OCI-LY7 (cell line): ENCODE data around the gene MAP7D1. TPM values are rescaled to one million over a fixed set of nuclear protein-coding genes. Genes with fewer than 3 reads are reported as not detected.
A peak's percentile ranks its signal among the peaks of the same experiment; 100 is the strongest.

Experiments used
- BruUV-seq: library from RNA; stranded (reverse); fragments of 400-500 nt; replicated peaks from 2 replicates; lab custom pipeline; 2021; lab: Mats Ljungman, UMichigan
- CTCF ChIA-PET: fragments of 300-600 bp; sonication (Branson Sonifier 250); formaldehyde crosslinking; loops from one replicate; lab custom pipeline; 2022; ENCODE audit warnings: antibody characterized with exemption; ENCODE audit not compliant: unreplicated experiment; lab: Charles Lee
- POLR2A ChIA-PET: fragments of 300-600 bp; sonication (Branson Sonifier 250); formaldehyde crosslinking; loops from one replicate; lab custom pipeline; 2022; ENCODE audit warnings: antibody characterized with exemption; lab: Charles Lee
- DNase-seq: peaks from one replicate; pipeline ENCODE4 v3.0.0-alpha.2; 2015; ENCODE audit warnings: low spot score
- H2AFZ ChIP-seq: fragments of 200-600 bp; sonication (generic), shearing (Covaris generic); 2 replicates; pipeline ENCODE4 v1.6.1; 2014; ENCODE audit warnings: mild to moderate bottlenecking, antibody characterized with exemption, low read length, moderate library complexity
- H3K27ac ChIP-seq: fragments of 200-600 bp; sonication (generic); 2 replicates; pipeline ENCODE4 v1.5.1; 2014; ENCODE audit warnings: mixed run types, low read depth, mild to moderate bottlenecking, moderate library complexity, low read length, inconsistent platforms; ENCODE audit not compliant: poor library complexity, severe bottlenecking
- H3K36me3 ChIP-seq: fragments of 200-600 bp; sonication (generic); 2 replicates; pipeline ENCODE4 v1.6.1; 2014; ENCODE audit warnings: mild to moderate bottlenecking, antibody characterized with exemption, low read length, moderate library complexity, mixed read lengths; ENCODE audit not compliant: insufficient read depth
- H3K4me1 ChIP-seq: fragments of 200-600 bp; sonication (generic); 2 replicates; pipeline ENCODE4 v1.5.1; 2014; ENCODE audit warnings: mild to moderate bottlenecking, low read length; ENCODE audit not compliant: insufficient read depth, poor library complexity, severe bottlenecking
- H3K4me2 ChIP-seq: fragments of 200-600 bp; sonication (generic); 2 replicates; pipeline ENCODE4 v1.6.1; 2014; ENCODE audit warnings: mild to moderate bottlenecking, low read length
- H3K4me3 ChIP-seq: fragments of 200-600 bp; sonication (generic); 2 replicates; pipeline ENCODE4 v1.5.1; 2014; ENCODE audit warnings: mild to moderate bottlenecking, low read depth, low read length; ENCODE audit not compliant: poor library complexity, severe bottlenecking
- H3K79me2 ChIP-seq: fragments of 200-600 bp; sonication (generic); 2 replicates; pipeline ENCODE4 v1.6.1; 2016; ENCODE audit warnings: low read depth, mild to moderate bottlenecking, low read length, moderate library complexity, mixed read lengths; ENCODE audit not compliant: insufficient read depth
- H3K9me2 ChIP-seq: fragments of 200-600 bp; sonication (generic); 2 replicates; pipeline ENCODE4 v1.6.1; 2016; ENCODE audit warnings: mild to moderate bottlenecking, low read length, mixed read lengths; ENCODE audit not compliant: insufficient read depth
- H3K9me3 ChIP-seq: fragments of 200-600 bp; sonication (generic); 2 replicates; pipeline ENCODE4 v1.6.1; 2014; ENCODE audit warnings: mild to moderate bottlenecking, mixed run types, low read length, mixed read lengths
- H4K20me1 ChIP-seq: fragments of 200-600 bp; sonication (generic); 2 replicates; pipeline ENCODE4 v1.6.1; 2014; ENCODE audit warnings: mild to moderate bottlenecking, antibody characterized with exemption, low read length, moderate library complexity, mixed read lengths; ENCODE audit not compliant: insufficient read depth
- EZH2phosphoT487 ChIP-seq: fragments of 200-600 bp; sonication (generic); IDR thresholded peaks from 2 replicates; pipeline ENCODE4 v1.6.1; 2018; ENCODE audit warnings: low read depth, borderline replicate concordance, mild to moderate bottlenecking, mixed run types, antibody characterized with exemption, low read length, moderate library complexity, mixed read lengths
- intact Hi-C: fragments of 100-400 bp; cut with micrococcal nuclease; formaldehyde crosslinking; loops from one replicate; pipeline ENCODE4 v1.10.0; 2022; ENCODE audit not compliant: unreplicated experiment
- total RNA-seq, 2 experiments: library from RNA; depleted of rRNA in 1 of 2; stranded (reverse); fragments of >200 nt in 1 of 2; shearing (Covaris generic) in 1 of 2; gene quantifications; 2 replicates each; pipeline ENCODE4 v1.2.3, GENCODE V29; 2014 to 2022
- TF ChIP-seq, protein P1 (sequence below): fragments of 200-600 bp; sonication (generic); conservative IDR thresholded peaks from 2 replicates; pipeline ENCODE4 v1.5.1; 2014; ENCODE audit warnings: mild to moderate bottlenecking, antibody characterized with exemption, low read length, moderate library complexity, mixed read lengths

MAP7D1 gene
- total RNA-seq, 2 experiments from 2014 or later: 61.2 to 101 TPM

DNA sequence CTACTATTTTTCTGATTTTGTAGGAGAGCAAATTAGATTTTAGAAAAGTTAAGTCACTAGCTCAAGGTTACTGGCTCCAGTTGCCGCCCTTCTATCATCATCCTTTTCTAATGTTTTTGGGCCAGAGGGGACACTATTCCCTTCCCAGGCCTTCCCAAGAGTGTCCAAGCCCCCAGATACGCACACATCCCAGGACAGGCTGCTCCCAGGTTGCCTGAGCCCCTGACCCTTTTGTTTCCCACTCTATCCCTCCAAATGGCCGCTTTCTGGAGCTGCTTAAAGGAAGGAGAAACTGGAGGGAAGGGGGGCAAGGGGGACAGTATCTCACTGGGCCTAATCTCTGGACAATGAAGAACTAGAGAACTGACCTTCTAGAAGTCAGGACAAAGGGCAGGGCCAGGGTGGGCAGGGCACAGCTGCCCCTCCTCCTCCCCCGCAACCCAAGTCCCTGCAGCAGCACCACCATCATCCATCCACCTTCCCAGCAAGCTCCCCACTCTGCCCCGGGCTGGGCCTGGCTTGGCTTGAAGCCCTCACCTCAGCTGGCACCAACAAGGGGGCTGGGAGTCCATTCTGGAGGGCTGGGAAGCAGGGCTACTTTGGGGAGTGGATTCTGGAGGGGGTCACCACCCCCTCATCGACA is 1.1 kb upstream of the MAP7D1 start:
- Histone ChIP-seq H3K4me3 (peak overlapping the region; percentile 97), H3K4me2 (peak overlapping the region; percentile 87), H3K4me1 (peaks cover 72% of the 10 kb centered on the region), H3K9me3 (no peaks in the 10 kb centered on the region), H3K27ac (peak overlapping the region; percentile 61), H3K79me2 (peaks cover 39% of the 10 kb centered on the region), H3K36me3 (peaks cover 6% of the 10 kb centered on the region; the same call in 1 of the 2 replicates), H2AFZ (peak overlapping the region; percentile 28; the same call in 1 of the 2 replicates), H4K20me1 (peaks cover 12% of the 10 kb centered on the region; the same call in 1 of the 2 replicates), H3K9me2 (no peaks in the 10 kb centered on the region)
- TF ChIP-seq, protein P1, sequence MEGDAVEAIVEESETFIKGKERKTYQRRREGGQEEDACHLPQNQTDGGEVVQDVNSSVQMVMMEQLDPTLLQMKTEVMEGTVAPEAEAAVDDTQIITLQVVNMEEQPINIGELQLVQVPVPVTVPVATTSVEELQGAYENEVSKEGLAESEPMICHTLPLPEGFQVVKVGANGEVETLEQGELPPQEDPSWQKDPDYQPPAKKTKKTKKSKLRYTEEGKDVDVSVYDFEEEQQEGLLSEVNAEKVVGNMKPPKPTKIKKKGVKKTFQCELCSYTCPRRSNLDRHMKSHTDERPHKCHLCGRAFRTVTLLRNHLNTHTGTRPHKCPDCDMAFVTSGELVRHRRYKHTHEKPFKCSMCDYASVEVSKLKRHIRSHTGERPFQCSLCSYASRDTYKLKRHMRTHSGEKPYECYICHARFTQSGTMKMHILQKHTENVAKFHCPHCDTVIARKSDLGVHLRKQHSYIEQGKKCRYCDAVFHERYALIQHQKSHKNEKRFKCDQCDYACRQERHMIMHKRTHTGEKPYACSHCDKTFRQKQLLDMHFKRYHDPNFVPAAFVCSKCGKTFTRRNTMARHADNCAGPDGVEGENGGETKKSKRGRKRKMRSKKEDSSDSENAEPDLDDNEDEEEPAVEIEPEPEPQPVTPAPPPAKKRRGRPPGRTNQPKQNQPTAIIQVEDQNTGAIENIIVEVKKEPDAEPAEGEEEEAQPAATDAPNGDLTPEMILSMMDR: no peak
- ChIA-PET POLR2A (interaction anchor here (1.4 kb wide), 1 partner anchor 139 kb away, joined by 3 read pairs; no protein-coding TSS in a partner anchor), CTCF (no interaction called here)
- BruUV-seq: no TSS peak
- intact Hi-C loops: no loop called here
- no peak for DNase-seq

DNA sequence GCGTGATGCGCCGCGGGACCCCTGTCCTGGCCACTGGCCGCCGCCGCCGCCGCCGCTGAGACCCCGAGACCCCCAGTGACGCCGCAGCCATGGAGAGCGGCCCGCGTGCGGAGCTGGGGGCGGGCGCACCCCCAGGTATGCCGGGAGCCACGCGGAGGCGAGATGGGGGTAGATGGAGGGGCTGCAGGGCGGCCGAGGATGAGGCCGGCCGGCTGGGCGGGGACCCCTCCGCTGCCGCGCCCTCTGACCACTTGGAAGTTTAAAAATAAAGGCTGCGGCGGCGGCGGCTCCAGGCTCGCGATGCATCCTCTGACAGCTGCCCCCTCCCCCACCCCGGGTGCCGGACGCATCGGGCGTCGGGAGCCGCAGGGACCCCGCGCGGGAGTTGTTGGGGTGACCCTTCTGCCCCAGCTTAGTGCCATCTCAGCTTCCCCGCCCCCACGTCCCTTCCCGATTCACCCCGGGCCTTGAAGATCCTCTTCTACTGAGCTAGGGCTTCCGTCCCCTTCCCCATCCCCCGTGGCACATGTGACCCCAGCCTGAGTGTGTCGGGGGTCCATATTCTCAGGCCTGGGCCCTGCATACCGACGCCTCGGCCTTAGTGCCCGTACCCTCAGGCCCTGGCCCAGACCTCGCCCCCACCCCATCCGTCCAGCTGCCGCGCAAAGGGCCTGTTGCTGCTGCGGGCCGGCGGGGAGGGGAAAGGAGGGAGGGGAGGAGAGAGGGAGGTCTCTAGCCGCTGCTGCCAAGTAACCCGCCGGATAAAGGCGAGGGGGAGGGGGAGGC is 562 bp downstream of the MAP7D1 start:
- Histone ChIP-seq H3K4me2 (peak overlapping the region; percentile 95), H3K4me3 (peak overlapping the region; percentile 97), H3K27ac (peak overlapping the region; percentile 61), H4K20me1 (peaks cover 12% of the 10 kb centered on the region; the same call in 1 of the 2 replicates), H3K4me1 (peaks cover 72% of the 10 kb centered on the region), H3K36me3 (peaks cover 6% of the 10 kb centered on the region; the same call in 1 of the 2 replicates), H3K9me3 (no peaks in the 10 kb centered on the region), H3K79me2 (peaks cover 55% of the 10 kb centered on the region), H3K9me2 (no peaks in the 10 kb centered on the region), H2AFZ (peak overlapping the region; percentile 45; the same call in 1 of the 2 replicates)
- intact Hi-C loops: no loop called here
- CTCF ChIA-PET: no interaction called here
- TF ChIP-seq, protein P1: no peak
- no peak for TF ChIP-seq EZH2phosphoT487
- peak; percentile 68 for DNase-seq
- POLR2A ChIA-PET: interaction anchor here (0.6 to 1.0 kb wide), 4 partner anchors 31 to 112 kb away, joined by 3 to 4 read pairs (median 4); no protein-coding TSS in a partner anchor
- no TSS peak for BruUV-seq
